Measurements from ENCODE around the gene NME4.

- TF ChIP-seq, protein P1, sequence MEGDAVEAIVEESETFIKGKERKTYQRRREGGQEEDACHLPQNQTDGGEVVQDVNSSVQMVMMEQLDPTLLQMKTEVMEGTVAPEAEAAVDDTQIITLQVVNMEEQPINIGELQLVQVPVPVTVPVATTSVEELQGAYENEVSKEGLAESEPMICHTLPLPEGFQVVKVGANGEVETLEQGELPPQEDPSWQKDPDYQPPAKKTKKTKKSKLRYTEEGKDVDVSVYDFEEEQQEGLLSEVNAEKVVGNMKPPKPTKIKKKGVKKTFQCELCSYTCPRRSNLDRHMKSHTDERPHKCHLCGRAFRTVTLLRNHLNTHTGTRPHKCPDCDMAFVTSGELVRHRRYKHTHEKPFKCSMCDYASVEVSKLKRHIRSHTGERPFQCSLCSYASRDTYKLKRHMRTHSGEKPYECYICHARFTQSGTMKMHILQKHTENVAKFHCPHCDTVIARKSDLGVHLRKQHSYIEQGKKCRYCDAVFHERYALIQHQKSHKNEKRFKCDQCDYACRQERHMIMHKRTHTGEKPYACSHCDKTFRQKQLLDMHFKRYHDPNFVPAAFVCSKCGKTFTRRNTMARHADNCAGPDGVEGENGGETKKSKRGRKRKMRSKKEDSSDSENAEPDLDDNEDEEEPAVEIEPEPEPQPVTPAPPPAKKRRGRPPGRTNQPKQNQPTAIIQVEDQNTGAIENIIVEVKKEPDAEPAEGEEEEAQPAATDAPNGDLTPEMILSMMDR (conservative IDR thresholded peaks at IDR 0.05 in 1 of 2, IDR thresholded peaks at IDR 0.05 in 1 of 2; ENCODE audit: low read depth in 1 of 2, low read length in 2 of 2), result no peak
- no peak for TF ChIP-seq EZH2 (IDR thresholded peaks at IDR 0.05; ENCODE audit: low read length, missing control alignments)
These were observed 394 bp upstream of the NME4 start for GRCh38 chr16:396605-397004.
